Sigmoid colon (tissue), 7 donors: Measurements from ENCODE around the gene LMF1. TPM values are rescaled to one million over a fixed set of nuclear protein-coding genes. Genes with fewer than 3 reads are reported as not detected.

Source experiments
- DNase-seq: peaks from one replicate; pipeline ENCODE4 v3.0.0-alpha.2; 2019
- H3K27ac ChIP-seq, 4 donors: fragments of 200-600 bp; sonication (generic); one replicate each; pipeline ENCODE4 v1.5.1; 2016 to 2019; ENCODE audit warnings: mild to moderate bottlenecking in 1 of 4
- H3K27me3 ChIP-seq, 3 donors: fragments of 200-600 bp; sonication (generic); one replicate each; pipeline ENCODE4 v1.5.1; 2019; ENCODE audit warnings: mild to moderate bottlenecking in 1 of 3
- H3K36me3 ChIP-seq, 4 donors: fragments of 200-600 bp; sonication (generic); one replicate each; pipeline ENCODE4 v1.5.1; 2016 to 2019
- H3K4me1 ChIP-seq, 4 donors: fragments of 200-600 bp; sonication (generic); one replicate each; pipeline ENCODE4 v1.5.1; 2017 to 2019
- H3K4me3 ChIP-seq, 4 donors: fragments of 200-600 bp; sonication (generic); one replicate each; pipeline ENCODE4 v1.5.1; 2017 to 2019; ENCODE audit warnings: mild to moderate bottlenecking in 2 of 4, moderate library complexity in 1 of 4
- H3K9me3 ChIP-seq, 4 donors: fragments of 200-600 bp in 3 of 4; sonication (generic) in 3 of 4; one replicate each; pipeline versions ENCODE4 v1.5.1 to v1.6.1; 2013 to 2019
- EP300 ChIP-seq, 4 donors: sonication (generic); formaldehyde crosslinking; IDR thresholded peaks; one replicate each; pipeline ENCODE4 v1.6.1; 2017; ENCODE audit warnings: antibody characterized with exemption in 4 of 4
- POLR2A ChIP-seq, 2 donors: fragments of 450-650 bp; IDR thresholded peaks; one replicate each; pipeline ENCODE4 v1.6.1; 2016; ENCODE audit warnings: antibody characterized with exemption in 2 of 2, mild to moderate bottlenecking in 2 of 2, moderate library complexity in 2 of 2
- POLR2AphosphoS5 ChIP-seq, 4 donors: sonication (generic); formaldehyde crosslinking; IDR thresholded peaks; one replicate each; pipeline ENCODE4 v1.6.1; 2017; ENCODE audit warnings: antibody characterized with exemption in 4 of 4
- WGBS, 2 donors: extraction: QIAGEN DNeasy Blood & Tissue Kit; methylation state at CpG; one replicate each; pipeline ENCODE4 v1.1.7; 2013; 5-methylcytosine and 5-hydroxymethylcytosine counted together
- intact Hi-C: fragments of 100-400 bp; cut with DNase I; formaldehyde crosslinking; loops from one replicate; pipeline ENCODE4 v1.15.1; 2023
- polyA plus RNA-seq, 3 donors: library from polyadenylated mRNA; stranded (reverse); fragments of 200-250 nt; gene quantifications; one replicate each; pipeline ENCODE4 v1.2.3, GENCODE V29; 2013
- total RNA-seq, 4 donors: library from RNA; depleted of rRNA; stranded (reverse); fragments of >200 nt; gene quantifications; one replicate each; pipeline ENCODE4 v1.1.0, GENCODE V29; 2016
- TF ChIP-seq, protein P1 (sequence below), 4 experiments: fragments of 450-650 bp in 3 of 4; fragments of 200-600 bp in 1 of 4; IDR thresholded peaks; one replicate each; pipeline ENCODE4 v1.5.1; 2016 to 2019; ENCODE audit warnings: antibody characterized with exemption in 4 of 4, mild to moderate bottlenecking in 3 of 4, moderate library complexity in 2 of 4
- donor health status: healthy with polysubstance abuse.
- donor health status: Bipolar disorder and iron deficiency.
- donor health status: healthy.

Gene LMF1
- total and polyA plus RNA-seq, 7 donors = 1.2 to 34.1 (median 19.9) TPM

DNA sequence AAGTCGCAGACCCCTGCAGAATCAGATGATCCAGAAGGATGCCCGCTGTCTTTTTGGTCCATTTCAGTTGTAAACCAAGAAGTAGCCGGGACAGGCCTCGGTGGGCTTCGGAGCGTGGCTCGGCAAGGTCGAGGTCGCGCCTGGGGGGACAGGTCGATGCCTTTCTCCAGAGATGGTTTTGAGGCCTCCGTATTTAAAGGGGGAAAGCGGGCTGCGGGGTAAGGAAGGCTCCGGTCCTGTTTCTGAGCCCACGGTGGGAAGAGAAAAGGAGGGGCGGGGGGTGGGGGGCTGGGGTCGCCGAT, 162.7 kb downstream of the LMF1 start:
- peak overlapping the region; percentile 91 to 94 (median 92) for H3K27ac ChIP-seq
- 29 to 30% methylated on average over 19 of the region's 19 CpGs for WGBS, 2 donors
- no peak for DNase-seq
- peak overlapping the region; percentile 62 to 98 (median 86) for H3K4me3 ChIP-seq
- peaks cover 0 to 32% (median 20%) of the 10 kb centered on the region in 4 donors for H3K4me1 ChIP-seq
- peaks cover 4 to 24% (median 9%) of the 10 kb centered on the region in 3 donors for H3K27me3 ChIP-seq
- H3K36me3 ChIP-seq = no peaks in the 10 kb centered on the region
- intact Hi-C loops = loop anchor here (5.0 kb wide), 1 partner anchor 159 kb away; no protein-coding TSS in a partner anchor
- no peak for TF ChIP-seq POLR2AphosphoS5 (IDR thresholded peaks at IDR 0.05)
- no peak for TF ChIP-seq POLR2A (IDR thresholded peaks at IDR 0.05)
- TF ChIP-seq EP300 (IDR thresholded peaks at IDR 0.05) = no peak
- no peaks in the 10 kb centered on the region for H3K9me3 ChIP-seq

DNA sequence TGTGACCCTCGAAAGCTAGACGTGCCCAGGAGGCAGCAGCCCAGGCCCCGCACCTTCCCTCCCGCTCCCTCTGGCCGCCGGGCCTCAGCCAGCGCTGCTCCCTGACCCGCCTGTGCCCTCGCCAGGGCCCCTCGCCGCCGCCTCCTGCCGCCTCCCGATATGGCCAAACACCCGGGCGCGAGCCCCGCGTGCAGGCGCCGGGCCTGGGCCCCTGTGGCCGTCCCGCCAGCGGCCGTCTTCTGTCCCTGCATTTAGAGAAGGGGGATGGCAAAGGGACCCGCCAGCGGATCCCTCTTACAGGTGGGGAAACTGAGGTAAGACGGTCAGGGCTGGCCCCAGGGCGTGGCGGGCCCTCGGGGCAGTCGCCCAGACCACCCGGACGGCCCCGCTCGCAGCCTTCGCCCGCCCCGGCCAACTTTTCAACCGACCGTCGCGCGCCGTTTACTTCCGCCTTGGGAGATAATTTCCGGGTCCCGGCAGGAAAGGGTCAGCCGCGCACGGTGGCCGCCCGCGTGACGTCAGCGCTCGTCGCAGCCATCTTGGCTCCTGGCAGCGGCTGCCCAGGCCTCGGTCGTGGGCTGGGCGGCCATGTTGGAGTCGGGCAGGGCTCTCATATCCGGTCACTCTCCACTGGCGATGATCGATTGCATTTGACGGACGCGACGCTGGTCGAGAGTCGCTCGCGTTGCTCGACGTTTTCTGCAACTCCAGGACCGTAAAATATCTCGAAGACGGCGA, 163.3 kb downstream of the LMF1 start:
- peak in 1 of 2 donors; percentile 50 for TF ChIP-seq POLR2A (IDR thresholded peaks at IDR 0.05)
- TF ChIP-seq, protein P1, sequence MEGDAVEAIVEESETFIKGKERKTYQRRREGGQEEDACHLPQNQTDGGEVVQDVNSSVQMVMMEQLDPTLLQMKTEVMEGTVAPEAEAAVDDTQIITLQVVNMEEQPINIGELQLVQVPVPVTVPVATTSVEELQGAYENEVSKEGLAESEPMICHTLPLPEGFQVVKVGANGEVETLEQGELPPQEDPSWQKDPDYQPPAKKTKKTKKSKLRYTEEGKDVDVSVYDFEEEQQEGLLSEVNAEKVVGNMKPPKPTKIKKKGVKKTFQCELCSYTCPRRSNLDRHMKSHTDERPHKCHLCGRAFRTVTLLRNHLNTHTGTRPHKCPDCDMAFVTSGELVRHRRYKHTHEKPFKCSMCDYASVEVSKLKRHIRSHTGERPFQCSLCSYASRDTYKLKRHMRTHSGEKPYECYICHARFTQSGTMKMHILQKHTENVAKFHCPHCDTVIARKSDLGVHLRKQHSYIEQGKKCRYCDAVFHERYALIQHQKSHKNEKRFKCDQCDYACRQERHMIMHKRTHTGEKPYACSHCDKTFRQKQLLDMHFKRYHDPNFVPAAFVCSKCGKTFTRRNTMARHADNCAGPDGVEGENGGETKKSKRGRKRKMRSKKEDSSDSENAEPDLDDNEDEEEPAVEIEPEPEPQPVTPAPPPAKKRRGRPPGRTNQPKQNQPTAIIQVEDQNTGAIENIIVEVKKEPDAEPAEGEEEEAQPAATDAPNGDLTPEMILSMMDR (IDR thresholded peaks at IDR 0.05) = no peak
- peak; percentile 66 to 79 (median 78) for TF ChIP-seq POLR2AphosphoS5 (IDR thresholded peaks at IDR 0.05)
- WGBS, 2 donors = 6 to 12% methylated on average over 80 of the region's 80 CpGs
- Histone ChIP-seq H3K27me3 (peaks cover 0 to 24% (median 6%) of the 10 kb centered on the region in 3 donors), H3K27ac (peak overlapping the region; percentile 91 to 94 (median 92)), H3K36me3 (no peaks in the 10 kb centered on the region), H3K4me3 (peak overlapping the region; percentile 62 to 98 (median 86)), H3K9me3 (no peaks in the 10 kb centered on the region), H3K4me1 (peaks cover 0 to 31% (median 20%) of the 10 kb centered on the region in 4 donors)
- intact Hi-C loops = loop anchor here (1.0 to 5.0 kb wide), 2 partner anchors 19 to 160 kb away; partner anchors contain the start of genes CHTF18 and RPUSD1
- peak; percentile 96 for DNase-seq

DNA sequence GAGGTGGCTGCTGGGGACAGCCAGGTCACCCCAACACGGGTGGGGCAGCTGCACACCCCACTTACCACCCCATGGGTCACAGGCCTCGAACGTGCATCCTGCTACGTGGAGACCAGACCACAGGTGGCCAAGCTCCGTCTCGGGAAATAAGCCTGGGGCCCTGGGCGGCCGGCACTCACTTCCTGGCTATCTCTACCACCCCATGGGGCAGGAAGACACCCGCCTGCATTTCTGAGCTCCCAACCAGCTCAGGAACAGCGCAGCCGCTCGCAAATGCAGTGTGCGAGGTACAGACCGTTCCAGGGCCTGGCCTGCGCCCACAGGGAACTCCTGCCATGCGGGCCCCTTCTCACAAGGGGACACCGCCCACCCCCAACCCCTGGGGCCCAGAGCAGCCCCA, 165.3 kb downstream of the LMF1 start:
- no peak overlapping the region for H3K27ac ChIP-seq
- TF ChIP-seq EP300 (IDR thresholded peaks at IDR 0.05) = no peak
- TF ChIP-seq POLR2A (IDR thresholded peaks at IDR 0.05) = no peak
- peaks cover 0 to 31% (median 20%) of the 10 kb centered on the region in 4 donors for H3K4me1 ChIP-seq
- no peak overlapping the region for H3K4me3 ChIP-seq
- H3K36me3 ChIP-seq = no peaks in the 10 kb centered on the region
- peaks cover 6 to 36% (median 26%) of the 10 kb centered on the region in 3 donors for H3K27me3 ChIP-seq
- H3K9me3 ChIP-seq = no peaks in the 10 kb centered on the region
- no peak for DNase-seq
- intact Hi-C loops = loop anchor here (5.0 kb wide), 1 partner anchor 162 kb away; no protein-coding TSS in a partner anchor
- WGBS, 2 donors = 75 to 82% methylated on average over 17 of the region's 17 CpGs

DNA sequence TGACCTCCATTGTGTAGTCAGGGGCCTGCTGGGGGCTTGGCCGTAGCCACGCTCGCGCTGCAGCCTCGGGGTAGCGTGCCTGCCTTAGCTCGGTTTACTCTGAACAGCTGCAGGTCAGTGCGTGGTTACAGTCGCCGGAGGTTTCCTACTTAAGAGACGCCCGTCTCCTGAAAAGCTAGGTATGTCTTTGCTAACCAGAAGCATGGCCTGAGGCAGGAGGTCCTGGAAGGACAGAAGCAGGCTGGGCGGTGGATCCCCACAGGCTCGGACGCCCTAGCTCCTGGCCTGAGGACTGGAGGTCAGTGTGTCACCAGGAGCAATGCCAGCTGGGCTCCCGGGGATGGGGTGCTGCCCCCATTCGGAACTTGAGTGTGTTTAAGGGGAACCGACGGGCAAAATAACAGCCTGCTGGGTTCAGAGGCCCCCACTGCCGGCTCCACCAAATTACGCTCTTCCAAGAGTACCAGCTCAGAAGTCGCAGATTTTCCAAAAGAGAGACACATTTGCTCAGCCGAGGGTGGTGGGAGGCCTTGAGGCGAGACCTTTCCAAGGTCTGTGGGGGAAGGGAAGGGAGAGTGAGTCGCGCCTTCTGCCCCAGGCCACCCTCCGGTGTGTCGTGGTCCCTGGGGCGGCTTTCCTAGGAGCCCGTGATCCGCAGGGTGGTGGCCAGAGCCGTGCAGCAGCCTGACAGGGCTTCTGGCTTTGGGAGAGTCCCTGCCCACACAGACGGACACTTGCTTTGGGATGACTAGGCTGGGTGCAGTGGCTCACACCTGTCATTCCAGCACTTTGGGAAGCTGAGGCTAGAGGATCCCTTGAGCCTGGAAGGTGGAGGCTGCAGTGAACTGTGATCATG, 166.4 kb downstream of the LMF1 start:
- TF ChIP-seq, protein P1 (IDR thresholded peaks at IDR 0.05) = no peak
- TF ChIP-seq EP300 (IDR thresholded peaks at IDR 0.05) (no peak), POLR2A (IDR thresholded peaks at IDR 0.05) (no peak), POLR2AphosphoS5 (IDR thresholded peaks at IDR 0.05) (no peak)
- peaks cover 14 to 47% (median 37%) of the 10 kb centered on the region in 3 donors for H3K27me3 ChIP-seq
- H3K36me3 ChIP-seq = no peaks in the 10 kb centered on the region
- intact Hi-C loops = loop anchor here (5.0 kb wide), 1 partner anchor 163 kb away; no protein-coding TSS in a partner anchor
- no peak overlapping the region for H3K4me3 ChIP-seq
- H3K27ac ChIP-seq = no peak overlapping the region
- H3K4me1 ChIP-seq = peaks cover 0 to 31% (median 20%) of the 10 kb centered on the region in 4 donors
- H3K9me3 ChIP-seq = no peaks in the 10 kb centered on the region
- 48 to 64% methylated on average over 33 of the region's 33 CpGs for WGBS, 2 donors
- DNase-seq = no peak

DNA sequence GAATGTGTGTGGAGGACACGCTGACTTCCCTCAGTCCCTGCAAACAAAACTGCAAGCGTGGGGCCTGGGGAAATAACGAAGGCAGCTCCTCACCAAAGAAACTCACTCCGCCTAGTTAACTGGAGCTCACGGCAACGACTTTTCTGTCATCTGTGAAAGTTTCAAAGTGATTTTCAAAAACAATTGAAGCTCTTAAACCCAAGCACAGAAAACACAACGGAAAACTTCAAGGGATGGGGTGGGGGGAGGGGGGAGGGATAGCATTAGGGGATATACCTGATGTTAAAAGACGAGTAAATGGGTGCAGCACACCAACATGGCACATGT, 167.1 kb downstream of the LMF1 start:
- intact Hi-C loops = no loop called here
- no peak overlapping the region for H3K4me3 ChIP-seq
- peaks cover 0 to 26% (median 18%) of the 10 kb centered on the region in 4 donors for H3K4me1 ChIP-seq
- H3K27me3 ChIP-seq = peaks cover 14 to 54% (median 44%) of the 10 kb centered on the region in 3 donors
- DNase-seq = no peak
- H3K27ac ChIP-seq = no peak overlapping the region
- TF ChIP-seq EP300 (IDR thresholded peaks at IDR 0.05) = no peak
- no peak for TF ChIP-seq POLR2AphosphoS5 (IDR thresholded peaks at IDR 0.05)
- TF ChIP-seq, protein P1 (IDR thresholded peaks at IDR 0.05) = no peak
- no peaks in the 10 kb centered on the region for H3K9me3 ChIP-seq
- 34 to 57% methylated on average over 8 of the region's 8 CpGs for WGBS, 2 donors
- no peaks in the 10 kb centered on the region for H3K36me3 ChIP-seq

Other genes starting within 250 kb of the LMF1 start
- gene ANTKMT, start 249.8 kb downstream of the LMF1 start, total RNA-seq = 10 to 100 TPM; 27.1 to 53.1 (median 39.5) TPM
- 10 to 100 TPM; 18.6 to 38.1 (median 21.3) TPM for gene ANTKMT, start 249.8 kb downstream of the LMF1 start, polyA plus RNA-seq
- under 1 TPM in 1 of 4 donors, not detected in 3; 0.49 TPM for gene CCDC78, start 244.5 kb downstream of the LMF1 start, total RNA-seq
- 1 to 10 TPM in 1 of 3 donors, not detected in 2; 3.4 TPM for gene CCDC78, start 244.5 kb downstream of the LMF1 start, polyA plus RNA-seq
- gene HAGHL, start 243.9 kb downstream of the LMF1 start, total RNA-seq = 1 to 10 TPM; 2.6 to 4.6 (median 3.8) TPM
- 10 to 100 TPM in 1 of 3 donors, 1 to 10 TPM in 1, under 1 TPM in 1; 0.92 to 10.5 (median 1.2) TPM for gene HAGHL, start 243.9 kb downstream of the LMF1 start, polyA plus RNA-seq
- gene CIAO3, start 230.0 kb downstream of the LMF1 start, total RNA-seq = 10 to 100 TPM; 18.9 to 28.5 (median 23.8) TPM
- 10 to 100 TPM; 18.6 to 51.0 (median 25.4) TPM for gene CIAO3, start 230.0 kb downstream of the LMF1 start, polyA plus RNA-seq
- under 1 TPM in 1 of 4 donors, not detected in 3; 0.54 TPM for gene MSLN, start 210.2 kb downstream of the LMF1 start, total RNA-seq
- gene MSLN, start 210.2 kb downstream of the LMF1 start, polyA plus RNA-seq = 1 to 10 TPM; 1.2 to 3.5 (median 1.2) TPM
- gene RPUSD1, start 182.6 kb downstream of the LMF1 start, total RNA-seq = 10 to 100 TPM; 10.7 to 20.2 (median 13.2) TPM
- 10 to 100 TPM; 14.4 to 31.1 (median 17.3) TPM for gene RPUSD1, start 182.6 kb downstream of the LMF1 start, polyA plus RNA-seq
- 1 to 10 TPM; 2.8 to 7.7 (median 5.1) TPM for gene CHTF18, start 182.4 kb downstream of the LMF1 start, total RNA-seq
- 10 to 100 TPM in 1 of 3 donors, 1 to 10 TPM in 2; 1.8 to 29.2 (median 1.8) TPM for gene CHTF18, start 182.4 kb downstream of the LMF1 start, polyA plus RNA-seq
- not detected for gene GNG13, start 170.2 kb downstream of the LMF1 start, total RNA-seq
- 1 to 10 TPM in 1 of 3 donors, under 1 TPM in 2; 0.47 to 1.2 (median 0.92) TPM for gene GNG13, start 170.2 kb downstream of the LMF1 start, polyA plus RNA-seq
- 1 to 10 TPM in 3 of 4 donors, under 1 TPM in 1; 0.49 to 3.4 (median 3.0) TPM for gene SOX8, start 10.8 kb upstream of the LMF1 start, total RNA-seq
- 1 to 10 TPM in 1 of 3 donors, under 1 TPM in 1, not detected in 1; under 0.01 to 2.5 TPM for gene SOX8, start 10.8 kb upstream of the LMF1 start, polyA plus RNA-seq
- not detected for gene SSTR5, start 101.8 kb upstream of the LMF1 start, total RNA-seq
- under 1 TPM in 1 of 3 donors, not detected in 2; 0.04 TPM for gene SSTR5, start 101.8 kb upstream of the LMF1 start, polyA plus RNA-seq
- gene C1QTNF8, start 125.3 kb upstream of the LMF1 start, total RNA-seq = not detected
- gene C1QTNF8, start 125.3 kb upstream of the LMF1 start, polyA plus RNA-seq = not detected
- 100 to 1,000 TPM in 2 of 4 donors, 10 to 100 TPM in 2; 37.0 to 181 (median 127) TPM for gene CACNA1H, start 182.1 kb upstream of the LMF1 start, total RNA-seq
- gene CACNA1H, start 182.1 kb upstream of the LMF1 start, polyA plus RNA-seq = 10 to 100 TPM in 1 of 3 donors, 1 to 10 TPM in 1, under 1 TPM in 1; 0.46 to 10.1 (median 1.8) TPM